LNCaP clone FGC (cell line): ENCODE measurements around the gene GSTM2.

Experiments used
- DNase-seq: peaks from one replicate; pipeline ENCODE4 v3.0.0-alpha.2; 2011; ENCODE audit warnings: low read depth
- H3K4me3 ChIP-seq: 2 replicates; pipeline ENCODE4 v1.5.1; 2011; ENCODE audit warnings: mild to moderate bottlenecking, low read depth, low read length, control low read depth
- CTCF ChIP-seq: IDR thresholded peaks from 2 replicates; pipeline ENCODE4 v1.5.1; 2012; ENCODE audit warnings: mild to moderate bottlenecking; ENCODE audit not compliant: control insufficient read depth, insufficient read depth; ENCODE audit errors: extremely low read depth

Gene GSTM2

GRCh38 chr1:109630898-109631512 is 36.9 kb upstream of the GSTM2 start:
- no peak overlapping the region for H3K4me3 ChIP-seq
- DNase-seq: no peak
- no peak for TF ChIP-seq CTCF

- H3K4me3 ChIP-seq: no peak overlapping the region
- TF ChIP-seq CTCF: no peak
- no peak for DNase-seq
Measured at GRCh38 chr1:109631513-109632505, 36.0 kb upstream of the GSTM2 start.

GRCh38 chr1:109632671-109633346 is 35.0 kb upstream of the GSTM2 start:
- peak; percentile 71 for DNase-seq
- H3K4me3 ChIP-seq: no peak overlapping the region
- no peak for TF ChIP-seq CTCF

GRCh38 chr1:109634292-109634691 is 33.6 kb upstream of the GSTM2 start:
- no peak overlapping the region for H3K4me3 ChIP-seq
- no peak for TF ChIP-seq CTCF
- DNase-seq: no peak

- no peak for DNase-seq
- no peak overlapping the region for H3K4me3 ChIP-seq
- TF ChIP-seq CTCF: no peak
Measured at GRCh38 chr1:109634771-109635750, 32.8 kb upstream of the GSTM2 start.

- no peak for TF ChIP-seq CTCF
- no peak overlapping the region for H3K4me3 ChIP-seq
- no peak for DNase-seq
Measured at GRCh38 chr1:109635862-109636200, 32.0 kb upstream of the GSTM2 start.
